NCI-H510A treated with DMSO at 0.1 percent for 48 hours (cell line): ENCODE results near the gene BTBD17.
A peak's percentile ranks its signal among the peaks of the same experiment; 100 is the strongest.
"Not testable (repeated sequence)": the region's sequence is repeated elsewhere in the genome, so short reads cannot be mapped to it uniquely, and the experiment has no call there.

ENCODE experiments used
- DNase-seq: peaks from one replicate; lab custom pipeline; 2025; lab: John Stamatoyannopoulos, UW

BTBD17 gene

GRCh38 chr17:74361230-74362068 lies at the start of gene BTBD17:
TSS of gene BTBD17 (minus strand) at chr17:74361868. CDS start at chr17:74361819, 49 bp downstream.
- DNase-seq = peak; percentile 78

- no peak for DNase-seq
Measured at GRCh38 chr17:74410001-74410443, 48.4 kb upstream of the BTBD17 start.

GRCh38 chr17:74408815-74409214 lies 47.1 kb upstream of the BTBD17 start:
- peak; percentile 83 for DNase-seq

GRCh38 chr17:74408262-74408661 lies 46.6 kb upstream of the BTBD17 start:
- no peak for DNase-seq

- no peak for DNase-seq
Measured at GRCh38 chr17:74407384-74407783, 45.7 kb upstream of the BTBD17 start.

GRCh38 chr17:74405311-74405710 lies 43.6 kb upstream of the BTBD17 start:
- not testable (repeated sequence) for DNase-seq

GRCh38 chr17:74404789-74405188 lies 43.1 kb upstream of the BTBD17 start:
- DNase-seq = no peak

GRCh38 chr17:74404218-74404617 lies 42.5 kb upstream of the BTBD17 start:
- no peak for DNase-seq

- DNase-seq = no peak
Measured at GRCh38 chr17:74403512-74404137, 42.0 kb upstream of the BTBD17 start.

- DNase-seq = no peak
Measured at GRCh38 chr17:74402048-74402447, 40.4 kb upstream of the BTBD17 start.

- no peak for DNase-seq
Measured at GRCh38 chr17:74396567-74396966, 34.9 kb upstream of the BTBD17 start.

GRCh38 chr17:74394977-74395376 lies 33.3 kb upstream of the BTBD17 start:
- DNase-seq = no peak

- DNase-seq = no peak
Measured at GRCh38 chr17:74394275-74394950, 32.7 kb upstream of the BTBD17 start.

- no peak for DNase-seq
Measured at GRCh38 chr17:74393346-74393942, 31.8 kb upstream of the BTBD17 start.

GRCh38 chr17:74392848-74393247 lies 31.2 kb upstream of the BTBD17 start:
- no peak for DNase-seq

GRCh38 chr17:74391771-74392170 lies 30.1 kb upstream of the BTBD17 start:
- DNase-seq = no peak

GRCh38 chr17:74390680-74391653 lies 29.3 kb upstream of the BTBD17 start:
- DNase-seq = no peak

- DNase-seq = no peak
Measured at GRCh38 chr17:74389937-74390679, 28.4 kb upstream of the BTBD17 start.

- no peak for DNase-seq
Measured at GRCh38 chr17:74389084-74389753, 27.6 kb upstream of the BTBD17 start.
